Activated B cell treated with CpG ODN at 0.5 μM for 24 hours (primary cell): ENCODE results near the gene RGS7. TPM values are rescaled to one million over a fixed set of nuclear protein-coding genes. Genes with fewer than 3 reads are reported as not detected.

Experiments used
- ATAC-seq: fragments of 200-7000 bp; cut with Tn5 transposase; one replicate; pipeline ENCODE4 v1.10.0; 2021; ENCODE audit warnings: low read depth, mild to moderate bottlenecking, moderate library complexity
- CTCF ChIA-PET: fragments of 350-600 bp; sonication (Branson Sonifier 250); formaldehyde crosslinking; loops from one replicate; lab custom pipeline; 2021; ENCODE audit warnings: antibody characterized with exemption; lab: Charles Lee
- POLR2A ChIA-PET: fragments of 350-600 bp; sonication (Branson Sonifier 250); formaldehyde crosslinking; loops from one replicate; lab custom pipeline; 2021; ENCODE audit warnings: antibody characterized with exemption; lab: Charles Lee
- DNase-seq: peaks from one replicate; pipeline ENCODE4 v3.0.0; 2022
- H3K27ac Mint-ChIP-seq: one replicate; pipeline ENCODE4 v1.8.0; 2020; ENCODE audit warnings: mixed read lengths
- H3K27me3 Mint-ChIP-seq: one replicate; pipeline ENCODE4 v1.8.0; 2021; ENCODE audit warnings: mixed read lengths
- H3K36me3 Mint-ChIP-seq: one replicate; pipeline ENCODE4 v1.8.0; 2021; ENCODE audit warnings: low read depth, mixed read lengths
- H3K4me1 Mint-ChIP-seq: one replicate; pipeline ENCODE4 v1.8.0; 2021; ENCODE audit warnings: mixed read lengths
- H3K4me3 Mint-ChIP-seq: one replicate; pipeline ENCODE4 v1.8.0; 2020; ENCODE audit warnings: mild to moderate bottlenecking, mixed read lengths
- H3K9me3 Mint-ChIP-seq: one replicate; pipeline ENCODE4 v1.8.0; 2020; ENCODE audit warnings: mixed read lengths
- intact Hi-C: fragments of 100-400 bp; cut with micrococcal nuclease; formaldehyde crosslinking; loops from one replicate; pipeline ENCODE4 v1.15.1; 2024
- total RNA-seq: library from RNA; stranded (reverse); gene quantifications from 2 replicates; pipeline ENCODE4 v1.2.3, GENCODE V29; 2022
- TF ChIP-seq, protein P1 (sequence below): fragments of 200-600 bp; IDR thresholded peaks from one replicate; pipeline ENCODE4 v1.8.0; 2022; ENCODE audit warnings: antibody characterized with exemption, mild to moderate bottlenecking

RGS7 gene
- total RNA-seq, 1 donor from 2014 or later = 0.49 TPM

DNA sequence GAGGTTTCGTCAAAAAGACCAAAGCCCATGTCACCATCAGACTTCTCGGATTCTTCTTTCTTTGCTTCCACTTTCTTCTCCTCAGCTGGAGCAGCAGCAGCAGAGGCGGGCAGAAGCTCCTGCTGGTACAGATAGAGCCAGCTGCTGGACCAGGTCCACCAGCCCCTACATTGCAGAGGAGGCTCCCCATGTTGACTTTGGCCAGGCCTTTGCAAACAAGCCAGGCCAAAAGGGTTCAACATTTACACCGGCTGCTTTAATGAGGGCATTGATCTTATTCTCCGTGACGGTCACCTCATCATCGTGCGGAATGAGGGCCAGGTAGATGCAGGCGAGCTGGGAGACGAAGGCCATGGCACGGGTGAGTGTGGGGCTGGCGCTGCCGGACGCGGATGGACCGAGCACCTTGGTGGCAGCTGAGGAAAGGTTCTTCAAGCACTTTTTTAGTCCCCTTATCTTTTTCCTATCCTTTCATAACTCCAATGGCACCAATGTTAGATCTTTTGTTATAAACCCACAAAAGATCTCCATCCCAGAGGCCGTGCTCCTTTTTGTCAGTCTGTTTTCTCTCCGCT is 358.5 kb downstream of the RGS7 start:
- H3K27ac Mint-ChIP-seq = no peak overlapping the region
- intact Hi-C loops = no loop called here
- no peaks in the 10 kb centered on the region for H3K4me1 Mint-ChIP-seq
- H3K9me3 Mint-ChIP-seq = peaks cover 2% of the 10 kb centered on the region
- POLR2A ChIA-PET = no interaction called here
- CTCF ChIA-PET = no interaction called here
- H3K36me3 Mint-ChIP-seq = no peaks in the 10 kb centered on the region
- H3K27me3 Mint-ChIP-seq = no peaks in the 10 kb centered on the region
- ATAC-seq (no peak), DNase-seq (no peak)
- H3K4me3 Mint-ChIP-seq = no peak overlapping the region
- TF ChIP-seq, protein P1, sequence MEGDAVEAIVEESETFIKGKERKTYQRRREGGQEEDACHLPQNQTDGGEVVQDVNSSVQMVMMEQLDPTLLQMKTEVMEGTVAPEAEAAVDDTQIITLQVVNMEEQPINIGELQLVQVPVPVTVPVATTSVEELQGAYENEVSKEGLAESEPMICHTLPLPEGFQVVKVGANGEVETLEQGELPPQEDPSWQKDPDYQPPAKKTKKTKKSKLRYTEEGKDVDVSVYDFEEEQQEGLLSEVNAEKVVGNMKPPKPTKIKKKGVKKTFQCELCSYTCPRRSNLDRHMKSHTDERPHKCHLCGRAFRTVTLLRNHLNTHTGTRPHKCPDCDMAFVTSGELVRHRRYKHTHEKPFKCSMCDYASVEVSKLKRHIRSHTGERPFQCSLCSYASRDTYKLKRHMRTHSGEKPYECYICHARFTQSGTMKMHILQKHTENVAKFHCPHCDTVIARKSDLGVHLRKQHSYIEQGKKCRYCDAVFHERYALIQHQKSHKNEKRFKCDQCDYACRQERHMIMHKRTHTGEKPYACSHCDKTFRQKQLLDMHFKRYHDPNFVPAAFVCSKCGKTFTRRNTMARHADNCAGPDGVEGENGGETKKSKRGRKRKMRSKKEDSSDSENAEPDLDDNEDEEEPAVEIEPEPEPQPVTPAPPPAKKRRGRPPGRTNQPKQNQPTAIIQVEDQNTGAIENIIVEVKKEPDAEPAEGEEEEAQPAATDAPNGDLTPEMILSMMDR = no peak

DNA sequence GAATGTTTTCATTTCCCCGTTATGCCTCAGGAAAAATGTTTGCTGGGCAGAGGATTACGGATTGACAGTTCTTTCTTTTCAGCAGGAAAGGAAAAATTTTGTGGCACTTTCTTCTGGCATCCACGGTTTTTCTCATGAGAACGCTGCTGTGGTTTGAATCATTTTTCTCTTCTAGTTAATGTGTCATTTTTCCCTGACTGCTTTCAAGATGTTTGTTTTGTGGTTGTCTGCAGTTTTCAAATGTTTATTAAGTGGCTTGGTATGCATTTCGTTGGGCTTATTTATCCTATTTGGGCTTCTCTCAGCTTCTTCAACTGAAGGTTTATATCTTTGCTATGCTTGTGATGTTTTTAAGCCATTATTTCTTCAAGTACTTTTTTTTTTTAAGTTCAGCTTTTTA is 359.0 kb downstream of the RGS7 start:
- intact Hi-C loops = no loop called here
- CTCF ChIA-PET = no interaction called here
- H3K4me3 Mint-ChIP-seq = no peak overlapping the region
- ATAC-seq (no peak), DNase-seq (no peak)
- POLR2A ChIA-PET = no interaction called here
- TF ChIP-seq, protein P1 = no peak
- no peaks in the 10 kb centered on the region for H3K36me3 Mint-ChIP-seq
- peaks cover 2% of the 10 kb centered on the region for H3K9me3 Mint-ChIP-seq
- no peak overlapping the region for H3K27ac Mint-ChIP-seq
- H3K27me3 Mint-ChIP-seq = no peaks in the 10 kb centered on the region
- H3K4me1 Mint-ChIP-seq = no peaks in the 10 kb centered on the region

DNA sequence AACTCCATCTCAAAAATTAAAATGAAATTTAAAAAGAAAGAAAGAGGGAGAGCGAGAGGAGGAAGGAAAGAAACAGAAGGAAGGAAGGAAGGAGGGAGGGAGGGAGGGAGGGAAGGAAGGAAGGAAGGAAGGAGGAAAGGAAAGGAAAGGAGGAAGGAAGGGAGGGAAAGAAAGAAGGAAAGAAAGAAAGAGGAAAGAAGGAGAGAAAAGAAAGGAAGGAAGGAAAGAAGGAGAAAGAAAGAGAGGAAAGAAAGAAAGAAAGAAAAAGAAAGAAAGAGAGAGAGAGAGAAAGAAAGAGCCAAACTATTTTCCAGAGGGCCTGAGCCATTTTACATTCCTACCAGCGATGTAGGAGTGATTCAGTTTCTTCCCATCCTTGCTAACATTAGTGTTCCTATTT is 364.0 kb downstream of the RGS7 start:
- ChIA-PET POLR2A (no interaction called here), CTCF (no interaction called here)
- Mint-ChIP-seq H3K9me3 (peaks cover 2% of the 10 kb centered on the region), H3K4me1 (no peaks in the 10 kb centered on the region), H3K36me3 (no peaks in the 10 kb centered on the region), H3K27me3 (no peaks in the 10 kb centered on the region), H3K4me3 (no peak overlapping the region), H3K27ac (no peak overlapping the region)
- TF ChIP-seq, protein P1 = no peak
- intact Hi-C loops = no loop called here
- no peak for ATAC-seq
- DNase-seq = no peak

DNA sequence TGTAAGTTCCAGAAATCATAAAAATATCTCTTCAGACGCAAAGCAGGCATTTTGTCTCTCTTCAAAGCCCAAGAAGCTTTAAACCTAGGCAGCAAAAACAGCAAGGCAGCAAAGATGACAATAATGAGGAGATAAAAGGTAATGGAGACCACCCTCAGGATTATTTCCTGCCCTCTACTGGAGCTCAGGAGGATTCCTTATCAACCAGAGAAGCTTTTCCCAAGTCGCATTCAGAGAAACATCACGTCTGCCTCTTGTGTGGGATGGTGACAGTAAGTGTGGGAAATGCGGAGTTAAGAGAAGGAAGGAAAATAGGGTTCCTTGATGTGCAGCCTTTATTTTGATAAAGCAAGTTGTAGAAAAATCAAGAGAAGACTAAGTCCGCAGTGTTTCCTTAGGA is 365.8 kb downstream of the RGS7 start:
- TF ChIP-seq, protein P1 = no peak
- no peaks in the 10 kb centered on the region for H3K27me3 Mint-ChIP-seq
- H3K4me3 Mint-ChIP-seq = no peak overlapping the region
- ChIA-PET POLR2A (no interaction called here), CTCF (no interaction called here)
- H3K27ac Mint-ChIP-seq = no peak overlapping the region
- no peaks in the 10 kb centered on the region for H3K36me3 Mint-ChIP-seq
- no peak for DNase-seq
- no peaks in the 10 kb centered on the region for H3K4me1 Mint-ChIP-seq
- peaks cover 2% of the 10 kb centered on the region for H3K9me3 Mint-ChIP-seq
- no peak for ATAC-seq
- intact Hi-C loops = no loop called here

DNA sequence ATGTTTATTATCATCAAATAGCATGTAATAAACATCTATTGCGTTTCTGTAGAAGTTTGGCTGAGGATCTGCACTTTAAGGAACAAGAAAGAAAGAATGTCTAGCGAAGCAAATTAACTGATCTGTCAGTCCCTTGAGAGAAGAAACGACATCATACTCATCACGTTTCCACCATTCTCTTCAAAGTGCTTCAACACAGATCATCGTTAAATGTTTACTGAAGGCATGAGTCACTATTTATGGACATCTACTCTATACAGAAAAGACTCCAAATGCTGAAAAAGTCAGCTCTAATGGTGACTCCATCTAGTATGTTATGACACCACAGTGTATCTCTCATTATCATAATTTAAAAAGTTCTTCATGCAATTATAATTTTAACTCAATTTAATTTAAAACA is 369.1 kb downstream of the RGS7 start:
- TF ChIP-seq, protein P1 = no peak
- no peaks in the 10 kb centered on the region for H3K9me3 Mint-ChIP-seq
- CTCF ChIA-PET = no interaction called here
- no peaks in the 10 kb centered on the region for H3K4me1 Mint-ChIP-seq
- no peaks in the 10 kb centered on the region for H3K27me3 Mint-ChIP-seq
- ATAC-seq (no peak), DNase-seq (no peak)
- POLR2A ChIA-PET = no interaction called here
- H3K27ac Mint-ChIP-seq = no peak overlapping the region
- no peak overlapping the region for H3K4me3 Mint-ChIP-seq
- H3K36me3 Mint-ChIP-seq = no peaks in the 10 kb centered on the region
- intact Hi-C loops = no loop called here
